Adipocyte (in vitro differentiated cells): Measurements from ENCODE around the gene TTC27.
"Not testable (repeated sequence)": the region's sequence is repeated elsewhere in the genome, so short reads cannot be mapped to it uniquely, and the experiment has no call there.

Source experiments
- DNase-seq: peaks from one replicate; pipeline ENCODE4 v3.0.0-alpha.2; 2015; ENCODE audit warnings: low read depth
- H3K27me3 ChIP-seq: replicated peaks from 2 replicates; pipeline ENCODE4 v1.7.0; 2013; ENCODE audit warnings: mild to moderate bottlenecking, low read length, moderate library complexity; ENCODE audit not compliant: control insufficient read depth, insufficient read depth
- H3K36me3 ChIP-seq: 2 replicates; pipeline ENCODE4 v1.7.0; 2013; ENCODE audit warnings: low read length, mild to moderate bottlenecking, moderate library complexity; ENCODE audit not compliant: control insufficient read depth, insufficient read depth, severe bottlenecking
- H3K4me1 ChIP-seq: 2 replicates; pipeline ENCODE4 v1.7.0; 2013; ENCODE audit warnings: mild to moderate bottlenecking, low read length, moderate library complexity; ENCODE audit not compliant: control insufficient read depth, insufficient read depth
- H3K4me3 ChIP-seq: 2 replicates; pipeline ENCODE4 v1.7.0; 2013; ENCODE audit warnings: mild to moderate bottlenecking, low read length, moderate library complexity
- H3K9ac ChIP-seq: 2 replicates; pipeline ENCODE4 v1.7.0; 2013; ENCODE audit warnings: mild to moderate bottlenecking, low read length, moderate library complexity
- H3K9me3 ChIP-seq: 2 replicates; pipeline ENCODE4 v1.7.0; 2013; ENCODE audit warnings: mild to moderate bottlenecking, low read length, moderate library complexity; ENCODE audit not compliant: control insufficient read depth

TTC27 gene

DNA sequence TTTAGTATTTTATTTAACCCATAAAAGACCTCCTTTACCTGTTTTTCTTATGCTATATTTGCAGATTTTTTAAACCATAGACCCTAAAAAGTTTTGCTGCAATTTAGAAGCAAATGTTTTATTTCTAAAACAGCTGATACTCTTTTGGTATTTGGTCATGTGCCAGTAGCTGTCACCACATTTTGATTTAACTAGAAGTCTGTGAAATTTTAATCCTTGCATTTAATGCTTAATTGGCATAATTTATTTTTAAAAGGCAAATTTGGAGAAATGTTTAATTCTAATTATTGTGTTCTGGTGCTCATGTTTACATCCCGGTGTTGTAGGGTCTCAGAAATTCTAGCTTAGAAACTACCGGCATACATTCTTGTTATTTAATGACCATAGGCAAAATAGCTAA is 111.8 kb downstream of the TTC27 start:
- H3K36me3 ChIP-seq, result peaks cover 3% of the 10 kb centered on the region
- H3K4me3 ChIP-seq, result no peak overlapping the region
- H3K4me1 ChIP-seq, result no peaks in the 10 kb centered on the region
- no peaks in the 10 kb centered on the region for H3K27me3 ChIP-seq
- H3K9me3 ChIP-seq, result no peaks in the 10 kb centered on the region
- no peak for DNase-seq
- H3K9ac ChIP-seq, result no peak overlapping the region

DNA sequence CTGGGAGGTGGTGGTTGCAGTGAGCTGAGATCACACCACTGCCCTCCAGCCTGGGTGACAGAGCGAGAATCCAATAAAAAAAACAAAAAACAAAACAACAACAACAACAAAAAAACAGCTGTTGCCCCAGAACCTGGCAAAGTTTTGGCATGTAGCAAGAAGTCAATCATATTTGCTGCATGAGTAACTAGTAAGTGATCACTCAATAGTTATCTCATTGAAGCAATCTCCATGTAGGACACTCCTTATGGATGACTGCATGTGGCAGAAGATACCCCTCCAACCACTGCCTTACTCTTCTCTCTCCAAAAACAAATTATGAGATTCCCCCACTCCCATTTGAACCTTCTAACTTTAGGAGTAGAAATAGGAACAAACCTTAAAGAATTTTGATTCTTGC is 113.7 kb downstream of the TTC27 start:
- Histone ChIP-seq H3K27me3 (no peaks in the 10 kb centered on the region), H3K4me3 (no peak overlapping the region), H3K9me3 (no peaks in the 10 kb centered on the region), H3K4me1 (peaks cover 11% of the 10 kb centered on the region), H3K36me3 (peaks cover 3% of the 10 kb centered on the region), H3K9ac (no peak overlapping the region)
- peak; percentile 4 for DNase-seq

DNA sequence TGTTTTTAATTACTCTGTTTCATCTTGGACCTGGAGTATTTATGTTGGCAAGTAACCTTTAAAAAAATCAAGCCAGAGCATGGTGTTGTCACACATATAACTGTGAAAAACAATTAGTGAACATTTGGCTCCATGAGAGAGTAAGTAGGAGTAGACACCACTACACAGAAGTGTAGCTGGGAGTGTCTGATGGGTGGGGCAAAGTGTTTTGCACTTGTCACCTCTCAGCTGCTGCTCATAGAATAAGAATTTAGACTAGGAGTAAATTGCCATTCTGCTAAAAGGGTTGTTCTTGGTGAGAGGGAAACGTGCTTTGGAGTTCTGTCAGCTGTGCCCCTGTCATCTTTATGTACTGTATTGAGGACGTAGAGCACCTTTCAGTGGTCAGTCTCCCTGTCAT is 114.5 kb downstream of the TTC27 start:
- Histone ChIP-seq H3K27me3 (no peaks in the 10 kb centered on the region), H3K36me3 (peaks cover 3% of the 10 kb centered on the region), H3K9me3 (no peaks in the 10 kb centered on the region), H3K4me1 (peaks cover 15% of the 10 kb centered on the region), H3K4me3 (no peak overlapping the region), H3K9ac (no peak overlapping the region)
- no peak for DNase-seq

DNA sequence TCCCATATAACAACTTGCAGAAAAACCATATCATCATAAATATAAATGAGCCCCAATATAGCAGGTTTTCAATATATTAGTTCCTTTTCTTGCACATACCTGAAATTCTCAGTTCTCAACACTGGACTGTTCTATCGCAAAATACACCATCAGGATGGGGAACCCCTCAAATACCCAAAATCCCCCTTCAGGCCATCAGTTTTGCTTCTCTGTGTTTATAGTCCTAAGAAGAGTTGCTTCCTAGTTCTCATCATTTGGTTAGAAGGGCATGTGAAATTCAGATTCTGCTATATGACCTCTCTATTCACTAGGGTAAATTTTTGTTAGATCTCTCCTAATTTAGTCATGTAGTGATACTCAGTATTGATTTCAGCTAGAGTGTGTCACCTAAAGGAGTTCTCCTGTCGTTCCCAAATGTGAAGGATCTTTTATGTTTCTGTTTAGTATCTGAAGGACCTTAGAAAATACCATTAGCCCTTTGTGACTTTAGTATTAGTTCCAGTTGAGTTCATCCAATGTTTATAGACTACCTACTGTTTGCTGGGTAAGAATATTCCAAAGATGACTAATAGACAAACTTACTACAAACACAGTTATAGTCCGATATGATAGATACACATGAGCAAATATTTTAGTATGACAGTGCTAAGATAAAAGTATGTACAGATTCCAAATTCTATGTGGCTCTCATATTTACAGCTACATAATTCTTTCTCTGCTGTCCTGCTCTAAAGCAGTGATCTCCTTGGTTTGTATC is 115.8 kb downstream of the TTC27 start:
- DNase-seq, result peak; percentile 5
- H3K9me3 ChIP-seq, result no peaks in the 10 kb centered on the region

DNA sequence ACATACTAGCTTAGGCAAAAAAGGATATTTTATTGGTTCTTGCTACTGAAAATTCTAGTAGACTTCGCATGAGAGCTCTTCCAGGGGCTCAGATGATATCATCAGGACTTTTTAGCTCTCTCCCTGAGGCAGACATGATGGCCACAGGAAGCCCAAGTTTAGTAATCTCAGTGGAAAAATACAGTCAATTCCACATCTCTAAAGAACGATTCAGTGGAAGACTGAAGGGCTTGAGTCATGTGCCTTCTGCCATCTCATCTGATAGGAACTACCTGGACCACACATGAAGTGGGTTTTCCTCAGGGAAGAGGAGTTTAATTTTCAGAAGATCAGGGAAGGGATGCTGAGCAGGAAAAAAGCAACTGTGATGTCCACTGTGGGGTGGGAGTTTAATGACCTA is 117.3 kb downstream of the TTC27 start:
- Histone ChIP-seq H3K27me3 (no peaks in the 10 kb centered on the region), H3K4me1 (peaks cover 15% of the 10 kb centered on the region), H3K9ac (no peak overlapping the region), H3K9me3 (no peaks in the 10 kb centered on the region), H3K4me3 (no peak overlapping the region), H3K36me3 (no peaks in the 10 kb centered on the region)
- peak; percentile 33 for DNase-seq

More for the DNA sequence above, 115.8 kb downstream of the TTC27 start:
- H3K27me3 ChIP-seq, result no peaks in the 10 kb centered on the region
- H3K36me3 ChIP-seq, result no peaks in the 10 kb centered on the region
- no peak overlapping the region for H3K9ac ChIP-seq
- H3K4me3 ChIP-seq, result no peak overlapping the region
- peaks cover 15% of the 10 kb centered on the region for H3K4me1 ChIP-seq

DNA sequence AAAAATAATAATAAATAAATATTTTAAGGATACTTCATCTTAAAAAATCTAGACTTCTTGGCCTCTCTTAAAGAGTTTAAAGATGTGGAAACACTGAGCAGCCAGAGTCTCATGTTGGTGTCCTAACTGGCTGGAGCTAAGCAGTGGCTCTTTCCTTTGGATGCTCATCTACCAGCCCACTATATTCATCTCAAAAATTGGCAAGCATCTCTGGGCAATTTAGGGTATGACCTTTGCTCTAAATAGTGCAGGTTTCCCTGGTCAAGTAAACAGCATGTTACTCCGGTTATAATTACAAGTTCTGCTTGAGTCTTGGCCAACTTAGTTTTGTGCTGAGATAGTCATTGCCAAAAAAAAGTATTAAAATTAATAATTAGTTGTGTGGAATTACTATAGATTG is 117.8 kb downstream of the TTC27 start:
- Histone ChIP-seq H3K9ac (no peak overlapping the region), H3K9me3 (no peaks in the 10 kb centered on the region), H3K4me3 (no peak overlapping the region), H3K4me1 (peaks cover 15% of the 10 kb centered on the region), H3K36me3 (no peaks in the 10 kb centered on the region), H3K27me3 (no peaks in the 10 kb centered on the region)
- DNase-seq, result no peak

DNA sequence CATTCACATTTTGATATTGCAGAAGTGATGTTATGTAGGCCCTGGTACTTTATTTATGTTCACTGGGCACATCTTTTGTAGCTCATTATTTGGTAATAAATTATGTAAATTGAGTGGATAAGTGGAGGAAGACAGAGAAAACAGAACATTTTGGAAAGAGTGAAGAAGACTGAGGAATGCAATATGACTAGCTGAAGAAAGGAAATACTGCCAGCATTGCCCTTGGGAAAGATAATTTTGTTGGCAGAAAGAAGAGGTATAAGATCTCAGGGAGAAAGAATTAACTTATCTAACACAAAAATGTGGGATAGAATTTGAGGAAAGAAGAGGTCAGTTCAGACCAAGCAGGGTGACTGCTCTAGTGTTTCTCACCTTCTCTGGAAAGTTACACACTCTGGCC is 118.8 kb downstream of the TTC27 start:
- Histone ChIP-seq H3K4me1 (peaks cover 15% of the 10 kb centered on the region), H3K9ac (no peak overlapping the region), H3K27me3 (no peaks in the 10 kb centered on the region), H3K4me3 (no peak overlapping the region), H3K36me3 (no peaks in the 10 kb centered on the region), H3K9me3 (no peaks in the 10 kb centered on the region)
- peak; percentile 5 for DNase-seq

DNA sequence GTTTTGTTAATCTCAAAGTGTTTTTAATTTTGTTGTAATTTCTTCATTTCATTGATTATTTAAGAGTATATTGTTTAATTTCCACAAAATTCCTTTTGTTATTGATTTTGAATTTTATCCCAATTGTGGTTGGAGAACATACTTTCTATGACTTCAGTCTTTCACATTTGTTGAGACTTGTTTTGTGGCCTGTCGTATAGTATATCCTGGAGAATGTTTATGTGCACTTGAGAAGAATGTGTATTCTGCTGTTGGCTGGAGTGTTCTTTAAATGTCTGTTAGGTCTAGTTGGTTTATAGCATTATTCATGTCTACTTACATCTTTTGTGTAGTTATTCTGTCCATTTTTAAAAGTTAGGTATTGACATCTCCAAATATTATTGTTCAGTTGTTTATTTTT is 120.3 kb downstream of the TTC27 start:
- DNase-seq, result no peak
- H3K9ac ChIP-seq, result no peak overlapping the region
- H3K4me3 ChIP-seq, result no peak overlapping the region
- no peaks in the 10 kb centered on the region for H3K36me3 ChIP-seq
- H3K9me3 ChIP-seq, result no peaks in the 10 kb centered on the region
- no peaks in the 10 kb centered on the region for H3K27me3 ChIP-seq
- H3K4me1 ChIP-seq, result peaks cover 27% of the 10 kb centered on the region

DNA sequence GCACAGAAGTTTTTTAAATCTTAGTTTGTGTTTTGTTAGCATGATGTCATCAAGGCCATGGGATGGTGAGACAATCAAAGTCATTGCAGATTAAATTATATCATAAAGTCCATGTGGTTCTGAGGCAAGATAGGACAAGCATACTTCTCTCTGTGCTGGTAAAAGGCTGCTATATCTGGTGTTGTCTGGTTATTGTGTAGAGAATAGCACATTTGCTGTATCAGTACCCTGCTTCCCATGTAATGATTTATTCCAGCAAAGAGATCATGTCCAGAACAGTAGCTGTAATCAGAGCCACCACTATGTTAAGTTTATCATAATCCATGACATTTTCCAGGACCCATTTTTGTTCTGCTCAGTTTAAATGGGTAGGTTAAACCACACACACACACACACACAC is 123.0 kb downstream of the TTC27 start:
- H3K27me3 ChIP-seq, result no peaks in the 10 kb centered on the region
- no peaks in the 10 kb centered on the region for H3K9me3 ChIP-seq
- no peak overlapping the region for H3K4me3 ChIP-seq
- H3K9ac ChIP-seq, result no peak overlapping the region
- H3K4me1 ChIP-seq, result peaks cover 20% of the 10 kb centered on the region
- no peak for DNase-seq
- H3K36me3 ChIP-seq, result no peaks in the 10 kb centered on the region

DNA sequence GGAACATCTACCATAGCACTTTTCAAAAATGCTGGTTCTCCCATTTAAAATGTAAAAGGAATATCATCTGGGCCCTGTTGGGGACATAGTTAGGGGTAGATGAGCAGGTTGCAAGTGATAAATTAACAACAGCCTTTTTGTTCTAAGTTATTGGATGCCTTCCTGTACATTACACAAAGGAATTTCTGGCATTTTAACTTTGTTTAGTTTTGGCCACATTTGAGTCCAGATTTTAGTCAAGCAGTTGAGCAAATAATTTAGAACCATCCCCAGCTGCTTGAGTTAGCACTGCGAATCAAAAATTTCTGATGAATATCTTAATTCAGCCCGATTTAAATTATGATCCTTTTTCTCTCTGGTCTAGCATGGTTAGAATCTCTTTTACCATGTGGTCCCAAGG is 124.4 kb downstream of the TTC27 start:
- H3K9me3 ChIP-seq, result no peaks in the 10 kb centered on the region
- H3K4me3 ChIP-seq, result no peak overlapping the region
- H3K9ac ChIP-seq, result no peak overlapping the region
- no peaks in the 10 kb centered on the region for H3K27me3 ChIP-seq
- H3K4me1 ChIP-seq, result peaks cover 12% of the 10 kb centered on the region
- H3K36me3 ChIP-seq, result no peaks in the 10 kb centered on the region
- peak; percentile 68 for DNase-seq

DNA sequence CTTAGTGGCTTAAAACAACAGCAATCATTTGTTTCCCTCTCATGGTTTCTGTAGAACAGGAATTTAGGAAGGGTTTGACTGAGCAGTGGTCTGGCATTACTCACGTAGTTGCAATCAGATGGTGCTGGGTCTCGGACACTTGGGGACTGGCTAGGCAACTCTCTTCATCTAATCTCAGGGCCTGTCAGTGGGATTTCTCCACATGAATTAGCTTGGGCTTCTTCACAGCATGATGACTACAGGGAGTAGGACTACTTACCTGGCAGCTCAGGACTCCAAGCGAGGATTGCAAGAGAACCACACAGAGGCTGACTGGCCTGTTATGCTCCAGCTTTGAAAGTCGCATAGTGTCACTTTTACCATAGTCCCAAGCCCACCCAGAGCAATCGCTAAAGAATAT is 125.1 kb downstream of the TTC27 start:
- Histone ChIP-seq H3K27me3 (no peaks in the 10 kb centered on the region), H3K4me1 (peaks cover 14% of the 10 kb centered on the region), H3K9me3 (no peaks in the 10 kb centered on the region), H3K36me3 (no peaks in the 10 kb centered on the region), H3K4me3 (no peak overlapping the region), H3K9ac (no peak overlapping the region)
- no peak for DNase-seq

DNA sequence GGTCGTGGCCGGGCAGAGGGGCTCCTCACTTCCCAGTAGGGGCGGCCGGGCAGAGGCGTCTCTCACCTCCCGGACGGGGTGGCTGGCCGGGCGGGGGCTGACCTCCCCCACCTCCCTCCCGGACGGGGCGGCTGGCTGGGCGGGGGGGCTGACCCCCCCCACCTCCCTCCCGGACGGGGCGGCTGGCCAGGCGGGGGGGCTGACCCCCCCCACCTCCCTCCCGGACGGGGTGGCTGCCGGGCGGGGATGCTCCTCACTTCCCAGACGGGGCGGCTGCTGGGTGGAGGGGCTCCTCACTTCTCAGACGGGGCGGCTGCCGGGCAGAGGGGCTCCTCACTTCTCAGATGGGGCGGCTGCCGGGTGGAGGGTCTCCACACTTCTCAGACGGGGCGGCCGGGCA is 126.8 kb downstream of the TTC27 start:
- peaks cover 17% of the 10 kb centered on the region for H3K4me1 ChIP-seq
- not testable (repeated sequence) for H3K9ac ChIP-seq, H3K36me3 ChIP-seq, H3K4me3 ChIP-seq, DNase-seq, H3K27me3 ChIP-seq, H3K9me3 ChIP-seq
